NCI-H2107 (cell line): Measurements from ENCODE around the gene NPTN.

Source experiments
- DNase-seq: peaks from one replicate; lab custom pipeline; 2025; lab: John Stamatoyannopoulos, UW

Gene NPTN

DNA sequence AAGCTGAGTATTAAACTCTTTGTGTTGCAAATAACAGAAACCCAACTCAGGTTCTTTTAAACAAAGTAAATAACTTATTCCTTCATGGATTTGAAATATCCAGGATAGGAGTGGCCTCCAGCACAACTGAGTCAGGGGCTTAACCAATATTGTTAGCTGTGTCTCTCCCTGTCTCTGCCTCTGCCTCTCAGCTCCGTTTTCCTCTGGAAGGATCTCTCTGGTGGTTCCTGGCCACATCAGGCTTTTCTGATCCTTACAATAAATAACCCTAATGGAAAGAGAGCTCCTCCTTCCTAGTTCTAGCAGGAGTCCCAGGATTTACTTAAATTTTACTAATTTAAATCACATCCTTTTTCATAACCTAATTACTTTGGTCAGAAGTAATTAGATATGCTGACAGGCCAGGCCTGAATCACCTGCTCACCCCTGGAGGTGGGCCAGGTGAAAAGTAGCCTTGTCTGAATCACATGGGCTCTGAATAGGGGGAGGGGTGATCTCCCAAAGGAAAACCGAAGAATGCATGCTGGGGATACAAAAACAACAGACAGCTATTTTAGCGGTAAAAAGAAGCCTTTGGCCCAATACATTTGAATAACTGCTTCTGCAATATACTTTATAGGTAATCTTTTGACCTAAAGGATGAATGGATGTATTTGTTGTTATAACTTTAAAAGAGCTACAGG is 114.9 kb downstream of the NPTN start:
- no peak for DNase-seq

DNA sequence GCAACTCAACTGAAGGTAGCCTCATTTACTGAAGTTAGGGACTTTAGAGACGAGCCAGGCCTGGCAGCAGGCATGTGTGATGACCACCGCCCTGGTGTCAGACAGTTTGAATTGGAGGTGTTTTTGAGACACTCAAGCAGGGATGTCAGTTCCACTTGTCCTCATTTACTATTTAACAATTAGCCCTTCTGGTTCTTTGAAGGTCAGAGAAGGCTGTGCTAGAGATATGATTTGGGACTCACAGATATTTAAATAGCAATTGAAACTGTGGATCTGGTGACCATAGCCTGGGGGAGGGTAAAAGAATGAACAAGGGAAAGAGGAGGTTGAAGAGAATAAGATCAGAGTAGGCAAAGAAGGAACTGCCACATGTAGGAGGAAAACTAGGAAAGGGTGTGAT is 115.6 kb downstream of the NPTN start:
- DNase-seq = no peak

DNA sequence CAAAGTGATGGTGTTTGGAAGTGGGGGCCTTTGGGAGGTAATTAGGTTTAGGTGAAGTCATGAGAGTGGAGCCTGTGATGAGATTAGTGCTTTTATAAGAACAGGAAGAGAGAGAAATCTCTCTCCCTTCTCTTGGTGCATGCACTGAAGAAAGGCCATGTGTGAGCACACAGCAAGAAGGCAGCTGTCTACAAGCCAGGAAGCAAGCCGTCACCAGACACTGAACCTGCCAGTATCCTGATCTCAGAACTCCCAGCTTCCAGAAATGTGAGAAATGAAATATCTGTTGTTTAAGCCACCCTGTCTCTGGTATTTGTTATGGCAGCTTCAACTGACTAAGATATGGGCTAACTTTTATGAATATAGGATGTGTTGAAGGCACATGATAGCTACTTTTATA is 117.7 kb downstream of the NPTN start:
- DNase-seq = no peak
